IMR-90 (cell line): ENCODE results near the gene MLLT10. TPM values are rescaled to one million over a fixed set of nuclear protein-coding genes. Genes with fewer than 3 reads are reported as not detected.

Source experiments
- ATAC-seq: fragments of 200-7000 bp; cut with Tn5 transposase; 2 replicates; pipeline ENCODE4 v1.9.1; 2020; ENCODE audit warnings: low read depth, mild to moderate bottlenecking, moderate library complexity
- BruUV-seq: library from RNA; stranded (reverse); fragments of 400-500 nt; replicated peaks from 2 replicates; lab custom pipeline; 2021; lab: Mats Ljungman, UMichigan
- CTCF ChIA-PET: fragments of 300-600 bp; formaldehyde crosslinking; extraction: SDS; loops from one replicate; lab custom pipeline; 2021; ENCODE audit warnings: antibody characterized with exemption; lab: Yijun Ruan, JAX
- POLR2A ChIA-PET: fragments of 300-600 bp; sonication (Branson Sonifier 250); formaldehyde crosslinking; loops from one replicate; lab custom pipeline; 2022; ENCODE audit warnings: antibody characterized with exemption; ENCODE audit not compliant: unreplicated experiment; lab: Charles Lee
- DNase-seq: peaks from one replicate; pipeline ENCODE4 v3.0.0; 2013
- H2AFZ ChIP-seq: replicated peaks from 2 replicates; pipeline ENCODE3; 2013; ENCODE audit warnings: low read length, mild to moderate bottlenecking; ENCODE audit not compliant: poor library complexity
- H2AK5ac ChIP-seq: 2 replicates; pipeline ENCODE4 v1.6.1; 2013; ENCODE audit warnings: low read depth, low read length, inconsistent platforms
- H2AK9ac ChIP-seq: replicated peaks from 2 replicates; pipeline ENCODE3; 2013; ENCODE audit warnings: mild to moderate bottlenecking, low read depth, low read length, moderate library complexity; ENCODE audit not compliant: poor library complexity
- H2BK120ac ChIP-seq: 2 replicates; pipeline ENCODE4 v1.6.1; 2013; ENCODE audit warnings: low read depth, low read length, inconsistent platforms
- H2BK15ac ChIP-seq: 3 replicates; pipeline ENCODE4 v1.6.1; 2013; ENCODE audit warnings: low read depth, low read length, inconsistent platforms
- H2BK20ac ChIP-seq: 2 replicates; pipeline ENCODE4 v1.6.1; 2013; ENCODE audit warnings: low read depth, mild to moderate bottlenecking, inconsistent platforms, low read length, moderate library complexity
- H2BK5ac ChIP-seq: 2 replicates; pipeline ENCODE4 v1.6.1; 2013; ENCODE audit warnings: mild to moderate bottlenecking, low read depth, low read length, inconsistent platforms; ENCODE audit not compliant: poor library complexity, severe bottlenecking
- H3K14ac ChIP-seq: replicated peaks from 2 replicates; pipeline ENCODE4 v1.6.1; 2013; ENCODE audit warnings: low read depth, low read length, inconsistent platforms
- H3K18ac ChIP-seq: 2 replicates; pipeline ENCODE4 v1.6.1; 2013; ENCODE audit warnings: low read depth, low read length, control low read depth
- H3K23ac ChIP-seq: 2 replicates; pipeline ENCODE4 v1.6.1; 2013; ENCODE audit warnings: low read depth, low read length, inconsistent platforms
- H3K27ac ChIP-seq: 2 replicates; pipeline ENCODE4 v1.5.1; 2013; ENCODE audit warnings: mild to moderate bottlenecking, control low read depth, low read length; ENCODE audit not compliant: insufficient read depth
- H3K27me3 ChIP-seq: 2 replicates; pipeline ENCODE4 v1.6.1; 2013; ENCODE audit warnings: low read length; ENCODE audit not compliant: control insufficient read depth, insufficient read depth
- H3K36me3 ChIP-seq: 2 replicates; pipeline ENCODE4 v1.6.1; 2013; ENCODE audit warnings: low read length, mixed read lengths; ENCODE audit not compliant: control insufficient read depth, insufficient read depth
- H3K4ac ChIP-seq: 2 replicates; pipeline ENCODE4 v1.6.1; 2013; ENCODE audit warnings: low read depth, low read length, inconsistent platforms
- H3K4me1 ChIP-seq: 2 replicates; pipeline ENCODE4 v1.6.1; 2013; ENCODE audit warnings: low read length, mixed read lengths; ENCODE audit not compliant: control insufficient read depth, insufficient read depth
- H3K4me2 ChIP-seq: 2 replicates; pipeline ENCODE4 v1.6.1; 2013; ENCODE audit warnings: low read depth, mild to moderate bottlenecking, control low read depth, low read length, moderate library complexity
- H3K4me3 ChIP-seq: 2 replicates; pipeline ENCODE4 v1.5.1; 2013; ENCODE audit warnings: low read depth, mild to moderate bottlenecking, control low read depth, low read length, moderate library complexity; ENCODE audit not compliant: insufficient read depth
- H3K56ac ChIP-seq: 2 replicates; pipeline ENCODE4 v1.6.1; 2013; ENCODE audit warnings: low read length, inconsistent platforms; ENCODE audit not compliant: insufficient read depth; ENCODE audit errors: extremely low read depth
- H3K79me1 ChIP-seq, 2 experiments: 2 replicates each; pipeline ENCODE4 v1.6.1; 2013; ENCODE audit warnings: low read length in 2 of 2, inconsistent platforms in 1 of 2, low read depth in 1 of 2
- H3K9ac ChIP-seq: 2 replicates; pipeline ENCODE4 v1.6.1; 2013; ENCODE audit warnings: low read depth, low read length, control low read depth
- H3K9me1 ChIP-seq: 2 replicates; pipeline ENCODE4 v1.6.1; 2013; ENCODE audit warnings: low read length, inconsistent platforms; ENCODE audit not compliant: insufficient read depth
- H3K9me3 ChIP-seq: 2 replicates; pipeline ENCODE4 v1.6.1; 2013; ENCODE audit warnings: low read length; ENCODE audit not compliant: control insufficient read depth, insufficient read depth
- H4K20me1 ChIP-seq: 2 replicates; pipeline ENCODE4 v1.6.1; 2013; ENCODE audit warnings: low read length, inconsistent platforms; ENCODE audit not compliant: insufficient read depth
- H4K5ac ChIP-seq: 2 replicates; pipeline ENCODE4 v1.6.1; 2013; ENCODE audit warnings: mild to moderate bottlenecking, low read depth, low read length, control low read depth
- H4K8ac ChIP-seq, 2 experiments: 2 replicates each; pipeline ENCODE4 v1.6.1; 2013; ENCODE audit warnings: low read depth in 2 of 2, low read length in 2 of 2, control low read depth in 1 of 2, inconsistent platforms in 1 of 2
- H4K91ac ChIP-seq: 2 replicates; pipeline ENCODE4 v1.6.1; 2013; ENCODE audit warnings: low read depth, low read length, inconsistent platforms; ENCODE audit not compliant: insufficient read depth
- BHLHE40 ChIP-seq: fragments of 150-350 bp; IDR thresholded peaks from 2 replicates; pipeline ENCODE4 v1.6.1; 2016; ENCODE audit warnings: mild to moderate bottlenecking, low read depth, low read length
- CEBPB ChIP-seq: IDR thresholded peaks from 2 replicates; pipeline ENCODE4 v1.6.1; 2012; ENCODE audit warnings: low read depth, low read length, improper control_type of control experiment
- CHD1 ChIP-seq: IDR thresholded peaks from 2 replicates; pipeline ENCODE4 v1.6.1; 2012; ENCODE audit warnings: low read depth, low read length, improper control_type of control experiment
- CTCF ChIP-seq: conservative IDR thresholded peaks from 2 replicates; pipeline ENCODE4 v1.5.1; 2012; ENCODE audit warnings: mild to moderate bottlenecking, low read depth, low read length, improper control_type of control experiment
- MAFK ChIP-seq: IDR thresholded peaks from 2 replicates; pipeline ENCODE4 v1.6.1; 2012; ENCODE audit warnings: low read depth, low read length, improper control_type of control experiment
- MAZ ChIP-seq: IDR thresholded peaks from 2 replicates; pipeline ENCODE4 v1.6.1; 2012; ENCODE audit warnings: low read depth, mild to moderate bottlenecking, low read length, improper control_type of control experiment, moderate library complexity, borderline replicate concordance
- MXI1 ChIP-seq: IDR thresholded peaks from 2 replicates; pipeline ENCODE4 v1.6.1; 2012; ENCODE audit warnings: low read depth, mild to moderate bottlenecking, low read length, moderate library complexity, borderline replicate concordance
- NFE2L2 ChIP-seq: fragments of 150-350 bp; IDR thresholded peaks from 2 replicates; pipeline ENCODE4 v1.6.1; 2016; ENCODE audit warnings: low read depth, mild to moderate bottlenecking, low read length
- POLR2A ChIP-seq: IDR thresholded peaks from 2 replicates; pipeline ENCODE4 v1.6.1; 2012; ENCODE audit warnings: mild to moderate bottlenecking, low read depth, low read length
- RAD21 ChIP-seq: IDR thresholded peaks from 2 replicates; pipeline ENCODE4 v1.6.1; 2012; ENCODE audit warnings: low read length, improper control_type of control experiment
- RCOR1 ChIP-seq: IDR thresholded peaks from 2 replicates; pipeline ENCODE4 v1.6.1; 2012; ENCODE audit warnings: mild to moderate bottlenecking, low read length, improper control_type of control experiment; ENCODE audit not compliant: insufficient replicate concordance
- RFX5 ChIP-seq: IDR thresholded peaks from 2 replicates; pipeline ENCODE4 v1.8.0; 2012; ENCODE audit warnings: low read depth, mild to moderate bottlenecking, low read length, moderate library complexity
- WGBS, 2 experiments: methylation state at CpG; one replicate each; pipeline versions ENCODE4 v1.1.5 to v1.1.7; 2013; ENCODE audit warnings: missing lambda C conversion rate in 2 of 2; ENCODE audit not compliant: insufficient read length in 1 of 2; ENCODE audit errors: extremely low coverage in 2 of 2; 5-methylcytosine and 5-hydroxymethylcytosine counted together
- dilution Hi-C: fragments of 300-500 bp; cut with HindIII; formaldehyde crosslinking; loops from one replicate; pipeline ENCODE4 v1.14.3; 2018; ENCODE audit warnings: low sequenced_read_pairs; ENCODE audit not compliant: unreplicated experiment
- in situ Hi-C: fragments of 300-500 bp; cut with MboI; formaldehyde crosslinking; loops from 3 replicates; pipeline ENCODE4 v1.14.3; 2019; ENCODE audit warnings: low sequenced_read_pairs, inconsistent platforms, mixed read lengths
- intact Hi-C: fragments of 100-400 bp; cut with micrococcal nuclease; formaldehyde crosslinking; loops from 2 replicates; pipeline ENCODE4 v1.10.0; 2022
- polyA plus RNA-seq, 3 experiments: library from polyadenylated mRNA; depleted of rRNA; stranded (reverse); fragments of >200 nt; gene quantifications; 2 replicates each; pipeline ENCODE4 v1.2.3, GENCODE V29; 2012; ENCODE audit warnings: low replicate concordance in 1 of 3
- total RNA-seq: library from RNA; depleted of rRNA; stranded (reverse); fragments of >200 nt; gene quantifications from 2 replicates; pipeline ENCODE4 v1.2.3, GENCODE V29; 2012
- TF ChIP-seq, protein P1 (sequence below): fragments of 150-350 bp; IDR thresholded peaks from 2 replicates; pipeline ENCODE4 v1.6.1; 2016; ENCODE audit warnings: low read depth, mild to moderate bottlenecking, low read length, moderate library complexity, borderline replicate concordance

The MLLT10 gene
- total and polyA plus RNA-seq, 2 of the 4 experiments (the other 2 are of a cell fraction) = 22.5 to 29.0 TPM

GRCh38 chr10:21512573-21513404 lies 21.2 kb upstream of the MLLT10 start:
- H3K27ac ChIP-seq = no peak overlapping the region
- ATAC-seq (no peak), DNase-seq (no peak)
- H4K8ac ChIP-seq = no peak overlapping the region
- peaks cover 7% of the 10 kb centered on the region; the same call in 1 of the 2 replicates for H3K4me1 ChIP-seq
- H3K9me1 ChIP-seq = no peaks in the 10 kb centered on the region
- ChIA-PET POLR2A (no interaction called here), CTCF (no interaction called here)
- in situ Hi-C loops = loop anchor here (25.0 kb wide), 3 partner anchors 800 to 1100 kb away; partner anchors contain the start of genes BMI1 and COMMD3
- no peaks in the 10 kb centered on the region for H3K9me3 ChIP-seq
- dilution Hi-C loops = no loop called here
- no peak overlapping the region for H3K4me3 ChIP-seq
- no peaks in the 10 kb centered on the region for H3K36me3 ChIP-seq
- H2AK5ac ChIP-seq = no peak overlapping the region
- no peak overlapping the region for H4K5ac ChIP-seq
- no peak overlapping the region for H3K14ac ChIP-seq
- H3K23ac ChIP-seq = no peak overlapping the region
- WGBS, 2 experiments = no CpG with 5 or more reads among the region's 2 CpGs
- H2BK20ac ChIP-seq = no peak overlapping the region
- no peak overlapping the region for H2BK5ac ChIP-seq
- H3K56ac ChIP-seq = no peak overlapping the region
- H4K20me1 ChIP-seq = no peaks in the 10 kb centered on the region
- no peak overlapping the region for H2AK9ac ChIP-seq
- 0 out of 4 replicates have a peak, but pooled peaks cover 0 to 3% of the 10 kb centered on the region in 2 experiments for H3K79me1 ChIP-seq
- H3K9ac ChIP-seq = no peak overlapping the region
- no peaks in the 10 kb centered on the region for H3K27me3 ChIP-seq
- no TSS peak for BruUV-seq
- no peak overlapping the region for H2BK120ac ChIP-seq
- H3K4ac ChIP-seq = no peak overlapping the region
- H4K91ac ChIP-seq = no peak overlapping the region
- H2BK15ac ChIP-seq = no peak overlapping the region
- intact Hi-C loops = loop anchor here (5.0 kb wide), 1 partner anchor 815 kb away; no protein-coding TSS in a partner anchor
- H3K4me2 ChIP-seq = no peak overlapping the region; the same call in 1 of the 2 replicates
- no peak overlapping the region for H2AFZ ChIP-seq
- H3K18ac ChIP-seq = no peak overlapping the region
- TF ChIP-seq MAZ (no peak), RFX5 (no peak), POLR2A (no peak), RAD21 (no peak), MAFK (no peak), MXI1 (no peak), CTCF (no peak), RCOR1 (no peak), BHLHE40 (no peak), NFE2L2 (no peak), CEBPB (no peak), CHD1 (no peak)
- TF ChIP-seq, protein P1, sequence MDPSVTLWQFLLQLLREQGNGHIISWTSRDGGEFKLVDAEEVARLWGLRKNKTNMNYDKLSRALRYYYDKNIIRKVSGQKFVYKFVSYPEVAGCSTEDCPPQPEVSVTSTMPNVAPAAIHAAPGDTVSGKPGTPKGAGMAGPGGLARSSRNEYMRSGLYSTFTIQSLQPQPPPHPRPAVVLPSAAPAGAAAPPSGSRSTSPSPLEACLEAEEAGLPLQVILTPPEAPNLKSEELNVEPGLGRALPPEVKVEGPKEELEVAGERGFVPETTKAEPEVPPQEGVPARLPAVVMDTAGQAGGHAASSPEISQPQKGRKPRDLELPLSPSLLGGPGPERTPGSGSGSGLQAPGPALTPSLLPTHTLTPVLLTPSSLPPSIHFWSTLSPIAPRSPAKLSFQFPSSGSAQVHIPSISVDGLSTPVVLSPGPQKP = no peak
